Naive thymus-derived CD4-positive, alpha-beta T cell (primary cell): Measurements from ENCODE around the gene MPRIP. TPM values are rescaled to one million over a fixed set of nuclear protein-coding genes. Genes with fewer than 3 reads are reported as not detected.

Source experiments
- ATAC-seq: fragments of 150-1000 bp; cut with Tn5 transposase; 2 replicates; pipeline ENCODE4 v1.10.0; 2021; ENCODE audit warnings: mild to moderate bottlenecking, moderate library complexity
- CTCF ChIA-PET: fragments of 350-600 bp; sonication (Branson Sonifier 250); formaldehyde crosslinking; loops from one replicate; lab custom pipeline; 2021; ENCODE audit warnings: antibody characterized with exemption; lab: Charles Lee
- POLR2A ChIA-PET: fragments of 350-600 bp; sonication (Branson Sonifier 250); formaldehyde crosslinking; loops from one replicate; lab custom pipeline; 2021; ENCODE audit warnings: antibody characterized with exemption, inconsistent platforms; lab: Charles Lee
- DNase-seq, 9 donors: peaks; one replicate each; pipeline versions ENCODE4 v3.0.0 to v3.0.0-alpha.2; 2020 to 2022; ENCODE audit warnings: mixed read lengths in 1 of 9
- H3K27ac ChIP-seq: one replicate; pipeline ENCODE4 v1.7.0; 2013; ENCODE audit warnings: mild to moderate bottlenecking, low read depth, low read length, moderate library complexity
- H3K27me3 ChIP-seq, 2 donors: one replicate each; pipeline ENCODE4 v1.7.0; 2013; ENCODE audit warnings: low read length in 2 of 2, mild to moderate bottlenecking in 2 of 2, moderate library complexity in 2 of 2; ENCODE audit not compliant: control insufficient read depth in 2 of 2, insufficient read depth in 2 of 2
- H3K36me3 ChIP-seq, 3 experiments: 1 replicate in 2 of 3; 2 replicates in 1 of 3; pipeline ENCODE4 v1.7.0; 2013; ENCODE audit warnings: low read length in 3 of 3, mild to moderate bottlenecking in 3 of 3, moderate library complexity in 1 of 3; ENCODE audit not compliant: insufficient read depth in 3 of 3, control insufficient read depth in 2 of 3
- H3K4me1 ChIP-seq, 2 donors: one replicate each; pipeline ENCODE4 v1.7.0; 2013; ENCODE audit warnings: low read length in 2 of 2, mild to moderate bottlenecking in 2 of 2, moderate library complexity in 1 of 2; ENCODE audit not compliant: control insufficient read depth in 2 of 2, insufficient read depth in 2 of 2
- H3K4me3 ChIP-seq: 2 replicates; pipeline ENCODE4 v1.7.0; 2013; ENCODE audit warnings: mild to moderate bottlenecking, low read length
- H3K9me3 ChIP-seq, 3 experiments: 1 replicate in 2 of 3; 2 replicates in 1 of 3; pipeline ENCODE4 v1.7.0; 2013; ENCODE audit warnings: low read length in 3 of 3; ENCODE audit not compliant: control insufficient read depth in 2 of 3
- H3K27ac Mint-ChIP-seq, 9 donors: one replicate each; pipeline ENCODE4 v1.8.0; 2020 to 2022; ENCODE audit warnings: mixed read lengths in 9 of 9, mild to moderate bottlenecking in 8 of 9, moderate library complexity in 5 of 9, inconsistent platforms in 2 of 9
- H3K27me3 Mint-ChIP-seq, 5 donors: one replicate each; pipeline ENCODE4 v1.8.0; 2021 to 2022; ENCODE audit warnings: mixed read lengths in 5 of 5, mild to moderate bottlenecking in 1 of 5
- H3K36me3 Mint-ChIP-seq, 5 donors: one replicate each; pipeline ENCODE4 v1.8.0; 2020 to 2022; ENCODE audit warnings: mixed read lengths in 5 of 5, mild to moderate bottlenecking in 3 of 5, inconsistent platforms in 1 of 5
- H3K4me1 Mint-ChIP-seq, 7 donors: one replicate each; pipeline ENCODE4 v1.8.0; 2020 to 2022; ENCODE audit warnings: mixed read lengths in 7 of 7, mild to moderate bottlenecking in 3 of 7, inconsistent platforms in 1 of 7
- H3K4me3 Mint-ChIP-seq, 10 donors: one replicate each; pipeline ENCODE4 v1.8.0; 2020 to 2022; ENCODE audit warnings: mild to moderate bottlenecking in 10 of 10, mixed read lengths in 10 of 10, moderate library complexity in 6 of 10, inconsistent platforms in 2 of 10
- H3K9me3 Mint-ChIP-seq, 11 donors: one replicate each; pipeline ENCODE4 v1.8.0; 2020 to 2022; ENCODE audit warnings: mixed read lengths in 11 of 11, mild to moderate bottlenecking in 4 of 11, inconsistent platforms in 1 of 11, moderate library complexity in 1 of 11
- intact Hi-C, 2 donors: fragments of 100-400 bp; cut with micrococcal nuclease; formaldehyde crosslinking; loops; one replicate each; pipeline ENCODE4 v1.15.1; 2023
- polyA plus RNA-seq, 2 donors: library from polyadenylated mRNA; unstranded; fragments of 300-500 nt; fragmentation: Illumina TruSeq; gene quantifications; one replicate each; pipeline ENCODE4 v1.2.3, GENCODE V29; 2021
- total RNA-seq, 6 experiments: library from RNA in 5 of 6; stranded (reverse) in 5 of 6; gene quantifications; 1 replicate in 5 of 6; 2 replicates in 1 of 6; pipeline ENCODE4 v1.2.3 and lab custom pipeline; 2021 to 2026

The MPRIP gene
- total and polyA plus RNA-seq, 7 experiments from 2014 or later = 18.6 to 259 (median 196) TPM

- H3K4me1 ChIP-seq = peaks cover 39 to 42% of the 10 kb centered on the region in 2 donors
- H3K27me3 ChIP-seq = no peaks in the 10 kb centered on the region
- no peaks in the 10 kb centered on the region for H3K9me3 Mint-ChIP-seq
- H3K4me3 Mint-ChIP-seq = peak overlapping the region; percentile 88 to 96 (median 94)
- ATAC-seq (no peak), DNase-seq (peak in 5 of 9 donors; percentile 15 to 36 (median 20))
- peaks cover 0 to 6% (median 0%) of the 10 kb centered on the region in 5 donors for H3K36me3 Mint-ChIP-seq
- no peaks in the 10 kb centered on the region for H3K36me3 ChIP-seq
- intact Hi-C loops = loop anchor here (1.0 to 10.0 kb wide), 10 partner anchors 41 to 508 kb away; partner anchors contain the start of genes COPS3 (in 2 of the 2), MED9 (in 2 of the 2), FLCN (in 1 of the 2) and PLD6 (in 1 of the 2)
- H3K4me3 ChIP-seq = peak overlapping the region; percentile 58
- peak overlapping the region; percentile 74 to 95 (median 82) for H3K27ac Mint-ChIP-seq
- ChIA-PET CTCF (no interaction called here), POLR2A (no interaction called here)
- H3K27me3 Mint-ChIP-seq = peaks cover 0 to 4% (median 0%) of the 10 kb centered on the region in 5 donors
- no peaks in the 10 kb centered on the region for H3K9me3 ChIP-seq
- H3K27ac ChIP-seq = peak overlapping the region; percentile 67
- H3K4me1 Mint-ChIP-seq = peaks cover 44 to 58% (median 53%) of the 10 kb centered on the region in 7 donors
Measured at GRCh38 chr17:17042851-17043460, 699 bp downstream of the MPRIP start.

GRCh38 chr17:17043461-17044271 lies 1.4 kb downstream of the MPRIP start:
- H3K36me3 ChIP-seq = no peaks in the 10 kb centered on the region
- ChIA-PET POLR2A (interaction anchor here (0.6 kb wide), 1 partner anchor 918 kb away, joined by 3 read pairs; no protein-coding TSS in a partner anchor), CTCF (no interaction called here)
- H3K27ac ChIP-seq = peak overlapping the region; percentile 67
- Mint-ChIP-seq H3K4me1 (peaks cover 48 to 66% (median 60%) of the 10 kb centered on the region in 7 donors), H3K4me3 (peak overlapping the region; percentile 88 to 96 (median 94)), H3K27me3 (peaks cover 0 to 4% (median 0%) of the 10 kb centered on the region in 5 donors), H3K27ac (peak overlapping the region; percentile 74 to 95 (median 82)), H3K36me3 (peaks cover 0 to 6% (median 0%) of the 10 kb centered on the region in 5 donors), H3K9me3 (no peaks in the 10 kb centered on the region)
- no peaks in the 10 kb centered on the region for H3K9me3 ChIP-seq
- ATAC-seq = no peak
- intact Hi-C loops = loop anchor here (2.0 to 10.0 kb wide), 5 partner anchors 41 to 434 kb away; partner anchors contain the start of gene MED9 (in 2 of the 2)
- peaks cover 40 to 46% of the 10 kb centered on the region in 2 donors for H3K4me1 ChIP-seq
- DNase-seq = no peak
- H3K27me3 ChIP-seq = no peaks in the 10 kb centered on the region
- H3K4me3 ChIP-seq = peak overlapping the region; percentile 58

GRCh38 chr17:17044846-17045561 lies 2.7 kb downstream of the MPRIP start:
- H3K27me3 Mint-ChIP-seq = peaks cover 0 to 4% (median 0%) of the 10 kb centered on the region in 5 donors
- peak overlapping the region; percentile 67 for H3K27ac ChIP-seq
- H3K4me1 ChIP-seq = peaks cover 44 to 49% of the 10 kb centered on the region in 2 donors
- peak overlapping the region; percentile 58 for H3K4me3 ChIP-seq
- H3K27ac Mint-ChIP-seq = peak overlapping the region; percentile 36 to 95 (median 82)
- POLR2A ChIA-PET = no interaction called here
- CTCF ChIA-PET = interaction anchor here (0.7 to 0.8 kb wide), 2 partner anchors 25 to 88 kb away, joined by 3 read pairs; no protein-coding TSS in a partner anchor
- H3K9me3 Mint-ChIP-seq = no peaks in the 10 kb centered on the region
- H3K36me3 Mint-ChIP-seq = peaks cover 0 to 6% (median 0%) of the 10 kb centered on the region in 5 donors
- no peaks in the 10 kb centered on the region for H3K9me3 ChIP-seq
- no peaks in the 10 kb centered on the region for H3K27me3 ChIP-seq
- intact Hi-C loops = loop anchor here (5.0 to 10.0 kb wide), 3 partner anchors 43 to 432 kb away; partner anchors contain the start of gene MED9 (in 2 of the 2)
- ATAC-seq (no peak), DNase-seq (no peak)
- no peaks in the 10 kb centered on the region for H3K36me3 ChIP-seq
- peaks cover 51 to 76% (median 70%) of the 10 kb centered on the region in 7 donors for H3K4me1 Mint-ChIP-seq
- peak overlapping the region; percentile 88 to 96 (median 94) for H3K4me3 Mint-ChIP-seq

- intact Hi-C loops = loop anchor here in 1 of 2 donors (10.0 kb wide), 1 partner anchor 67 kb away; no protein-coding TSS in a partner anchor
- peak overlapping the region in 6 of 10 donors; percentile 3 to 64 (median 22) for H3K4me3 Mint-ChIP-seq
- H3K27ac ChIP-seq = no peak overlapping the region
- H3K4me1 Mint-ChIP-seq = peaks cover 64 to 95% (median 89%) of the 10 kb centered on the region in 7 donors
- no peaks in the 10 kb centered on the region for H3K9me3 Mint-ChIP-seq
- peak overlapping the region in 3 of 9 donors; percentile 4 to 60 (median 32) for H3K27ac Mint-ChIP-seq
- H3K36me3 Mint-ChIP-seq = peaks cover 0 to 6% (median 0%) of the 10 kb centered on the region in 5 donors
- ChIA-PET POLR2A (no interaction called here), CTCF (interaction anchor here (0.6 kb wide), 1 partner anchor 20 kb away, joined by 3 read pairs; no protein-coding TSS in a partner anchor)
- H3K4me3 ChIP-seq = no peak overlapping the region
- ATAC-seq = no peak
- no peaks in the 10 kb centered on the region for H3K36me3 ChIP-seq
- no peaks in the 10 kb centered on the region for H3K27me3 Mint-ChIP-seq
- no peak for DNase-seq
- H3K4me1 ChIP-seq = peaks cover 39 to 62% of the 10 kb centered on the region in 2 donors
- no peaks in the 10 kb centered on the region for H3K27me3 ChIP-seq
- H3K9me3 ChIP-seq = no peaks in the 10 kb centered on the region
Measured at GRCh38 chr17:17048106-17048505, 5.8 kb downstream of the MPRIP start.

GRCh38 chr17:17050346-17051345 lies 8.4 kb downstream of the MPRIP start:
- Histone ChIP-seq H3K27me3 (no peaks in the 10 kb centered on the region), H3K4me3 (no peak overlapping the region), H3K27ac (no peak overlapping the region), H3K36me3 (no peaks in the 10 kb centered on the region), H3K9me3 (no peaks in the 10 kb centered on the region), H3K4me1 (peaks cover 14 to 42% of the 10 kb centered on the region in 2 donors)
- DNase-seq (no peak), ATAC-seq (no peak)
- POLR2A ChIA-PET = interaction anchor here (0.7 kb wide), 1 partner anchor 73 kb away, joined by 3 read pairs; no protein-coding TSS in a partner anchor
- H3K36me3 Mint-ChIP-seq = peaks cover 0 to 6% (median 3%) of the 10 kb centered on the region in 5 donors
- H3K4me3 Mint-ChIP-seq = peak overlapping the region in 6 of 10 donors; percentile 8 to 51 (median 30)
- H3K9me3 Mint-ChIP-seq = no peaks in the 10 kb centered on the region
- intact Hi-C loops = no loop called here
- CTCF ChIA-PET = interaction anchor here (0.5 to 1.1 kb wide), 2 partner anchors 14 to 66 kb away, joined by 3 read pairs; no protein-coding TSS in a partner anchor
- H3K27ac Mint-ChIP-seq = peak overlapping the region in 3 of 9 donors; percentile 1 to 60 (median 53)
- H3K27me3 Mint-ChIP-seq = no peaks in the 10 kb centered on the region
- peaks cover 48 to 86% (median 75%) of the 10 kb centered on the region in 7 donors for H3K4me1 Mint-ChIP-seq
